ENCODE measurements around the gene KHSRP. TPM values are rescaled to one million over a fixed set of nuclear protein-coding genes. Genes with fewer than 3 reads are reported as not detected.

Gene KHSRP
- total and polyA plus RNA-seq, 7 experiments from 2014 or later: 12.5 to 276 (median 149) TPM

DNA sequence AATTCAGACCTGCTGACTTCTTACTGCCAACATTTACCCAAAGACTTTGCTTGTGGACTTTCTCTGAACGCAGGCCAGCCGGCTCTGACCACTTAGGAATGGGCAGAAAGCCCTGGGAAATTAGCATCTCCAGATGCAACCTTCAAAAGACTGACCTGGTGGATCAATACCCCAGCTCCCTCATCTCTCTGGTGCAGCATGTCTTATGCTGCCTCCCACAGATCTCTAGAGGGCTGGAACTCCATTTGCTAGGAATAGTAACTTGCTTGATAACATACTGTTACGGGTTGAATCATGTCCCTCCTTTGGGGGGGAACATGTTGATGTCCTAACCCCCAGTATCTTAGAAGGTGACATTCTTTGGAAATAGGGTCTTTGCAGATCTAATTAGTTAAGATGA lies 21.8 kb upstream of the KHSRP start:
- H3K4me1 ChIP-seq (ENCODE audit: control insufficient read depth in 2 of 2, insufficient read depth in 2 of 2, low read length in 2 of 2): no peaks in the 10 kb centered on the region
- H3K36me3 Mint-ChIP-seq: peaks cover 6 to 33% (median 15%) of the 10 kb centered on the region in 5 donors
- DNase-seq (no peak), ATAC-seq (no peak)
- no peaks in the 10 kb centered on the region for H3K27me3 ChIP-seq (ENCODE audit: control insufficient read depth in 2 of 2, insufficient read depth in 2 of 2, low read length in 2 of 2)
- POLR2A ChIA-PET: interaction anchor here (0.6 kb wide), 1 partner anchor 43 kb away, joined by 3 read pairs; no protein-coding TSS in a partner anchor
- peaks cover 0 to 6% (median 0%) of the 10 kb centered on the region in 11 donors for H3K9me3 Mint-ChIP-seq
- H3K4me3 ChIP-seq (ENCODE audit: low read length): no peak overlapping the region
- no peak overlapping the region for H3K4me3 Mint-ChIP-seq
- peaks cover 0 to 10% (median 0%) of the 10 kb centered on the region in 3 experiments for H3K36me3 ChIP-seq (ENCODE audit: control insufficient read depth in 2 of 3, insufficient read depth in 3 of 3, low read length in 3 of 3)
- intact Hi-C loops (cut with micrococcal nuclease): no loop called here
- H3K27ac Mint-ChIP-seq: peak overlapping the region in 1 of 9 donors; percentile 72
- H3K27me3 Mint-ChIP-seq: no peaks in the 10 kb centered on the region
- H3K27ac ChIP-seq (ENCODE audit: low read depth, low read length): no peak overlapping the region
- CTCF ChIA-PET: no interaction called here
- peaks cover 0 to 6% (median 0%) of the 10 kb centered on the region in 7 donors for H3K4me1 Mint-ChIP-seq
- no peaks in the 10 kb centered on the region for H3K9me3 ChIP-seq (ENCODE audit: control insufficient read depth in 2 of 3, low read length in 3 of 3)

GRCh38 chr19:6443986-6444385 lies 19.4 kb upstream of the KHSRP start:
- Mint-ChIP-seq H3K4me1 (peaks cover 0 to 6% (median 0%) of the 10 kb centered on the region in 7 donors), H3K27me3 (no peaks in the 10 kb centered on the region), H3K36me3 (peaks cover 6 to 34% (median 9%) of the 10 kb centered on the region in 5 donors), H3K4me3 (no peak overlapping the region), H3K27ac (peak overlapping the region in 1 of 9 donors; percentile 57), H3K9me3 (peaks cover 0 to 6% (median 0%) of the 10 kb centered on the region in 11 donors)
- H3K4me1 ChIP-seq (ENCODE audit: control insufficient read depth in 2 of 2, insufficient read depth in 2 of 2, low read length in 2 of 2): no peaks in the 10 kb centered on the region
- H3K36me3 ChIP-seq (ENCODE audit: control insufficient read depth in 2 of 3, insufficient read depth in 3 of 3, low read length in 3 of 3): peaks cover 0 to 4% (median 0%) of the 10 kb centered on the region in 3 experiments
- no peak overlapping the region for H3K27ac ChIP-seq (ENCODE audit: low read depth, low read length)
- ChIA-PET CTCF (no interaction called here), POLR2A (no interaction called here)
- no peak for ATAC-seq
- intact Hi-C loops (cut with micrococcal nuclease): no loop called here
- H3K4me3 ChIP-seq (ENCODE audit: low read length): no peak overlapping the region
- H3K9me3 ChIP-seq (ENCODE audit: control insufficient read depth in 2 of 3, low read length in 3 of 3): no peaks in the 10 kb centered on the region
- no peak for DNase-seq
- H3K27me3 ChIP-seq (ENCODE audit: control insufficient read depth in 2 of 2, insufficient read depth in 2 of 2, low read length in 2 of 2): no peaks in the 10 kb centered on the region

DNA sequence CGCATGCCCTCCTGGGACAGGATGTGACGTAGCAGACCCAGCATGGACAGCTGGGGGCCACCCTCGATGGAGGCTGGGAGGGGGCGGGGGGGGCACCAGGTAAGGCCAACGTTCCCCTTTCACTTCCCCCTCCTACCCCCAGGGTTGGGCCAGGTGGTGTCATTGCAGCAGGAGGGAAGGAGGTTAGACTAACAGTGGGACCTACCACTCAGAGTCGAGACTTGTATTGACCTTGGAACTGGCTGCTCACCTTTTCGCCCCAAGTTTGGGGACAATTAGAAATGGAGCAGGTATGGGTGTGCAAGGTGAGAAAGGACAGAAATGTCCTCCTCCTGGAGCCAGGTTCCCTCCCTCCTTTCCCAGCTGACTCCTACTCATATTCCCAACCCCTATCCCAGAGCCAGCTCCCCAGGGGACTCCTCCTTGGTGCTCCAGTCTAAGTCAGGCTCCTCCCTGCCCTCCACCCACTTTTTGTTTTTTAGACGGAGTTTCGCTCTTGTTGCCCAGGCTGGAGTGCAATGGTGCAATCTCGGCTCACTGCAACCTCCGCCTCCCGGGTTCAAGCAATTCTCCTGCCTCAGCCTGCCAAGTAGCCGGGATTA lies 17.6 kb upstream of the KHSRP start:
- POLR2A ChIA-PET: no interaction called here
- Histone ChIP-seq H3K27ac (ENCODE audit: low read depth, low read length) (no peak overlapping the region), H3K36me3 (ENCODE audit: control insufficient read depth in 2 of 3, insufficient read depth in 3 of 3, low read length in 3 of 3) (peaks cover 0 to 4% (median 0%) of the 10 kb centered on the region in 3 experiments), H3K4me1 (ENCODE audit: control insufficient read depth in 2 of 2, insufficient read depth in 2 of 2, low read length in 2 of 2) (no peaks in the 10 kb centered on the region), H3K27me3 (ENCODE audit: control insufficient read depth in 2 of 2, insufficient read depth in 2 of 2, low read length in 2 of 2) (no peaks in the 10 kb centered on the region), H3K4me3 (ENCODE audit: low read length) (no peak overlapping the region), H3K9me3 (ENCODE audit: control insufficient read depth in 2 of 3, low read length in 3 of 3) (no peaks in the 10 kb centered on the region)
- Mint-ChIP-seq H3K27ac (no peak overlapping the region), H3K9me3 (peaks cover 0 to 6% (median 0%) of the 10 kb centered on the region in 11 donors), H3K27me3 (no peaks in the 10 kb centered on the region), H3K4me1 (peaks cover 0 to 6% (median 0%) of the 10 kb centered on the region in 7 donors), H3K36me3 (peaks cover 6 to 33% (median 9%) of the 10 kb centered on the region in 5 donors), H3K4me3 (no peak overlapping the region)
- DNase-seq (no peak), ATAC-seq (no peak)
- intact Hi-C loops (cut with micrococcal nuclease): no loop called here
- CTCF ChIA-PET: no interaction called here

GRCh38 chr19:6440905-6441304 lies 16.3 kb upstream of the KHSRP start:
- H3K4me1 Mint-ChIP-seq: no peaks in the 10 kb centered on the region
- no peak for ATAC-seq
- H3K36me3 Mint-ChIP-seq: peaks cover 0 to 20% (median 2%) of the 10 kb centered on the region in 5 donors
- Histone ChIP-seq H3K27me3 (ENCODE audit: control insufficient read depth in 2 of 2, insufficient read depth in 2 of 2, low read length in 2 of 2) (no peaks in the 10 kb centered on the region), H3K36me3 (ENCODE audit: control insufficient read depth in 2 of 3, insufficient read depth in 3 of 3, low read length in 3 of 3) (no peaks in the 10 kb centered on the region), H3K4me3 (ENCODE audit: low read length) (no peak overlapping the region), H3K4me1 (ENCODE audit: control insufficient read depth in 2 of 2, insufficient read depth in 2 of 2, low read length in 2 of 2) (no peaks in the 10 kb centered on the region), H3K9me3 (ENCODE audit: control insufficient read depth in 2 of 3, low read length in 3 of 3) (no peaks in the 10 kb centered on the region), H3K27ac (ENCODE audit: low read depth, low read length) (no peak overlapping the region)
- ChIA-PET CTCF (no interaction called here), POLR2A (no interaction called here)
- no peak overlapping the region for H3K4me3 Mint-ChIP-seq
- H3K9me3 Mint-ChIP-seq: no peaks in the 10 kb centered on the region
- no peak for DNase-seq
- H3K27ac Mint-ChIP-seq: peak overlapping the region in 2 of 9 donors; percentile 43 to 46
- intact Hi-C loops (cut with micrococcal nuclease): no loop called here
- no peaks in the 10 kb centered on the region for H3K27me3 Mint-ChIP-seq

DNA sequence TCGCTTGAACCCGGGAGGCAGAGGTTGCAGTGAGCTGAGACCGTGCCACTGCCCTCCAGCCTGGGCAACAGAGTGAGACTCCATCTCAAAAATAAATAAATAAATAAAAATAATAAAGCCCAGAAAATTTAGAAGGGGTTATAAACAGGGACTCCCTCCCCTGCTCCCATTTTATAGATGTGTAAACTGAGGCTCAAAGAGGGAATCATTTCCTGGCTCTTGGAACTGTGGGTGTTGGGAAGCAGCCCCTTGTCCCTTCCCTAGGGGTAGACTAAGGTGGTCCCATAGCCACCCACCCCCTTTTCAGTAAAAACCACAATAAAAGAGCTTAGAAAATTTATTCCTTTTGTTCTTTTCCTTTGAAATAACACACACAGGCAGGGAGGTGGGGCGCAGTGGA lies 15.1 kb upstream of the KHSRP start:
- Histone ChIP-seq H3K27ac (ENCODE audit: low read depth, low read length) (no peak overlapping the region), H3K4me1 (ENCODE audit: control insufficient read depth in 2 of 2, insufficient read depth in 2 of 2, low read length in 2 of 2) (no peaks in the 10 kb centered on the region), H3K4me3 (ENCODE audit: low read length) (no peak overlapping the region), H3K27me3 (ENCODE audit: control insufficient read depth in 2 of 2, insufficient read depth in 2 of 2, low read length in 2 of 2) (no peaks in the 10 kb centered on the region), H3K9me3 (ENCODE audit: control insufficient read depth in 2 of 3, low read length in 3 of 3) (no peaks in the 10 kb centered on the region), H3K36me3 (ENCODE audit: control insufficient read depth in 2 of 3, insufficient read depth in 3 of 3, low read length in 3 of 3) (no peaks in the 10 kb centered on the region)
- ChIA-PET POLR2A (no interaction called here), CTCF (interaction anchor here (0.7 kb wide), 1 partner anchor 49 kb away, joined by 3 read pairs; no protein-coding TSS in a partner anchor)
- H3K27ac Mint-ChIP-seq: no peak overlapping the region
- no peaks in the 10 kb centered on the region for H3K9me3 Mint-ChIP-seq
- no peak overlapping the region for H3K4me3 Mint-ChIP-seq
- no peaks in the 10 kb centered on the region for H3K4me1 Mint-ChIP-seq
- ATAC-seq (no peak), DNase-seq (no peak)
- H3K27me3 Mint-ChIP-seq: no peaks in the 10 kb centered on the region
- intact Hi-C loops (cut with micrococcal nuclease): no loop called here
- H3K36me3 Mint-ChIP-seq: peaks cover 0 to 12% (median 2%) of the 10 kb centered on the region in 5 donors

DNA sequence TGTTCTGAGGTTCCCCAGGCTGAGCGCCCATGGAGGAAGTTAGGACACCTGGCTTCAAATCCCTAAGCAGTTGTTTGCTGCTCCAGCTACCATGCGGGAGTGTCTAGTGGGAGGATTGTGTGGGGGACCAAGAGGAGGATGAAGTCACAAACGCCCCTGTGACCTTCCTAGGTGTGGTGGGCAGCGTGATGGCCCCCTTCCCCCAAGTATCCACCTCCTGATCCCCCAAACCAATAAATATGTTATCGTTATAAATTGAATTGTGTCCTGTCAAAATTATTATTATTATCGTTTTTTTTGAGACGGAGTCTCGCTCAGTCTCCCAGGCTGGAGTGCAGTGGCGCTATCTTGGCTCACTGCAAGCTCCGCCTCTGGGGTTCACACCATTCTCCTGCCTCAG lies 9.1 kb upstream of the KHSRP start, which contains the start of gene SLC25A41:
Gene SLC25A41, minus strand, starts transcription at position 101 of the 400 bp plus-strand sequence. Its CDS starts 70 bp downstream, at position 31.
- Mint-ChIP-seq H3K4me3 (no peak within 1 kb of the TSS), H3K27ac (no peak within 1 kb of the TSS), H3K27me3 (no peaks in the 10 kb centered on the region), H3K36me3 (no peaks in the 10 kb centered on the region), H3K9me3 (peaks cover 0 to 2% (median 0%) of the 10 kb centered on the region in 11 donors), H3K4me1 (peaks cover 0 to 12% (median 4%) of the 10 kb centered on the region in 7 donors)
- peaks cover 0 to 9% of the 10 kb centered on the region in 2 donors for H3K4me1 ChIP-seq (ENCODE audit: control insufficient read depth in 2 of 2, insufficient read depth in 2 of 2, low read length in 2 of 2)
- intact Hi-C loops (cut with micrococcal nuclease): no loop called here
- ATAC-seq: no peak
- no peak within 1 kb of the TSS for H3K27ac ChIP-seq (ENCODE audit: low read depth, low read length)
- no peaks in the 10 kb centered on the region for H3K36me3 ChIP-seq (ENCODE audit: control insufficient read depth in 2 of 3, insufficient read depth in 3 of 3, low read length in 3 of 3)
- DNase-seq: no peak
- H3K9me3 ChIP-seq (ENCODE audit: control insufficient read depth in 2 of 3, low read length in 3 of 3): no peaks in the 10 kb centered on the region
- CTCF ChIA-PET: no interaction called here
- no peaks in the 10 kb centered on the region for H3K27me3 ChIP-seq (ENCODE audit: control insufficient read depth in 2 of 2, insufficient read depth in 2 of 2, low read length in 2 of 2)
- POLR2A ChIA-PET: no interaction called here
- no peak within 1 kb of the TSS for H3K4me3 ChIP-seq (ENCODE audit: low read length)

GRCh38 chr19:6433165-6433564 lies 8.6 kb upstream of the KHSRP start:
- no peak overlapping the region for H3K27ac ChIP-seq (ENCODE audit: low read depth, low read length)
- H3K36me3 ChIP-seq (ENCODE audit: control insufficient read depth in 2 of 3, insufficient read depth in 3 of 3, low read length in 3 of 3): no peaks in the 10 kb centered on the region
- Mint-ChIP-seq H3K27me3 (no peaks in the 10 kb centered on the region), H3K4me3 (no peak overlapping the region), H3K36me3 (no peaks in the 10 kb centered on the region), H3K9me3 (peaks cover 0 to 2% (median 0%) of the 10 kb centered on the region in 11 donors), H3K27ac (no peak overlapping the region), H3K4me1 (peaks cover 0 to 12% (median 4%) of the 10 kb centered on the region in 7 donors)
- ChIA-PET CTCF (no interaction called here), POLR2A (no interaction called here)
- H3K9me3 ChIP-seq (ENCODE audit: control insufficient read depth in 2 of 3, low read length in 3 of 3): no peaks in the 10 kb centered on the region
- H3K4me3 ChIP-seq (ENCODE audit: low read length): no peak overlapping the region
- H3K27me3 ChIP-seq (ENCODE audit: control insufficient read depth in 2 of 2, insufficient read depth in 2 of 2, low read length in 2 of 2): no peaks in the 10 kb centered on the region
- H3K4me1 ChIP-seq (ENCODE audit: control insufficient read depth in 2 of 2, insufficient read depth in 2 of 2, low read length in 2 of 2): peaks cover 0 to 9% of the 10 kb centered on the region in 2 donors
- no peak for ATAC-seq
- intact Hi-C loops (cut with micrococcal nuclease): no loop called here
- no peak for DNase-seq

All from naive thymus-derived CD4-positive, alpha-beta T cell (primary cell).